Amniotic epithelial cell (primary cell): ENCODE results near the gene ALDH3A2.
A peak's percentile ranks its signal among the peaks of the same experiment; 100 is the strongest.

Experiments used
- DNase-seq: peaks from one replicate; pipeline ENCODE4 v3.0.0-alpha.2; 2010; ENCODE audit warnings: low read depth

ALDH3A2 gene

GRCh38 chr17:19716108-19717030 is 67.8 kb downstream of the ALDH3A2 start, which contains the start of gene SLC47A2:
TSS of gene SLC47A2 (minus strand) at chr17:19716584. CDS start at chr17:19716555, 29 bp downstream.
- no peak for DNase-seq

- DNase-seq = no peak
These were observed 68.4 kb downstream of the ALDH3A2 start for GRCh38 chr17:19717031-19717360.

GRCh38 chr17:19717411-19717908 is 68.9 kb downstream of the ALDH3A2 start:
- no peak for DNase-seq

GRCh38 chr17:19718041-19718612 is 69.6 kb downstream of the ALDH3A2 start:
- no peak for DNase-seq

- DNase-seq = no peak
These were observed 70.2 kb downstream of the ALDH3A2 start for GRCh38 chr17:19718613-19719354.

- DNase-seq = no peak
These were observed 71.0 kb downstream of the ALDH3A2 start for GRCh38 chr17:19719355-19720209.

- no peak for DNase-seq
These were observed 71.6 kb downstream of the ALDH3A2 start for GRCh38 chr17:19720210-19720475.

- no peak for DNase-seq
These were observed 72.3 kb downstream of the ALDH3A2 start for GRCh38 chr17:19720631-19721426.

- no peak for DNase-seq
These were observed 75.4 kb downstream of the ALDH3A2 start for GRCh38 chr17:19723964-19724363.

GRCh38 chr17:19724501-19725420 is 76.2 kb downstream of the ALDH3A2 start:
- peak; percentile 27 for DNase-seq

GRCh38 chr17:19725486-19725885 is 76.9 kb downstream of the ALDH3A2 start:
- no peak for DNase-seq

- peak; percentile 19 for DNase-seq
These were observed 78.3 kb downstream of the ALDH3A2 start for GRCh38 chr17:19726631-19727376.
